ENCODE measurements around the gene ANKRD60. TPM values are rescaled to one million over a fixed set of nuclear protein-coding genes. Genes with fewer than 3 reads are reported as not detected.

ANKRD60 gene
- total RNA-seq, 1 donor from 2014 or later: not detected

- intact Hi-C loops (cut with DNase I): no loop called here
- Histone ChIP-seq H3K27ac (no peak overlapping the region), H3K9me3 (no peaks in the 10 kb centered on the region), H3K27me3 (no peaks in the 10 kb centered on the region), H3K36me3 (no peaks in the 10 kb centered on the region), H3K4me3 (no peak overlapping the region), H3K4me1 (no peaks in the 10 kb centered on the region)
- ATAC-seq (no peak), DNase-seq (no peak)
- TF ChIP-seq, protein P1, sequence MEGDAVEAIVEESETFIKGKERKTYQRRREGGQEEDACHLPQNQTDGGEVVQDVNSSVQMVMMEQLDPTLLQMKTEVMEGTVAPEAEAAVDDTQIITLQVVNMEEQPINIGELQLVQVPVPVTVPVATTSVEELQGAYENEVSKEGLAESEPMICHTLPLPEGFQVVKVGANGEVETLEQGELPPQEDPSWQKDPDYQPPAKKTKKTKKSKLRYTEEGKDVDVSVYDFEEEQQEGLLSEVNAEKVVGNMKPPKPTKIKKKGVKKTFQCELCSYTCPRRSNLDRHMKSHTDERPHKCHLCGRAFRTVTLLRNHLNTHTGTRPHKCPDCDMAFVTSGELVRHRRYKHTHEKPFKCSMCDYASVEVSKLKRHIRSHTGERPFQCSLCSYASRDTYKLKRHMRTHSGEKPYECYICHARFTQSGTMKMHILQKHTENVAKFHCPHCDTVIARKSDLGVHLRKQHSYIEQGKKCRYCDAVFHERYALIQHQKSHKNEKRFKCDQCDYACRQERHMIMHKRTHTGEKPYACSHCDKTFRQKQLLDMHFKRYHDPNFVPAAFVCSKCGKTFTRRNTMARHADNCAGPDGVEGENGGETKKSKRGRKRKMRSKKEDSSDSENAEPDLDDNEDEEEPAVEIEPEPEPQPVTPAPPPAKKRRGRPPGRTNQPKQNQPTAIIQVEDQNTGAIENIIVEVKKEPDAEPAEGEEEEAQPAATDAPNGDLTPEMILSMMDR (IDR thresholded peaks at IDR 0.05): no peak
Measured at GRCh38 chr20:58198384-58198783, 30.1 kb downstream of the ANKRD60 start.

GRCh38 chr20:58197185-58197469 is 31.3 kb downstream of the ANKRD60 start:
- no peak overlapping the region for H3K4me3 ChIP-seq
- no peak overlapping the region for H3K27ac ChIP-seq
- no peaks in the 10 kb centered on the region for H3K36me3 ChIP-seq
- ATAC-seq (no peak), DNase-seq (no peak)
- no peaks in the 10 kb centered on the region for H3K9me3 ChIP-seq
- TF ChIP-seq, protein P1 (IDR thresholded peaks at IDR 0.05): no peak
- intact Hi-C loops (cut with DNase I): no loop called here
- no peaks in the 10 kb centered on the region for H3K4me1 ChIP-seq
- no peaks in the 10 kb centered on the region for H3K27me3 ChIP-seq

DNA sequence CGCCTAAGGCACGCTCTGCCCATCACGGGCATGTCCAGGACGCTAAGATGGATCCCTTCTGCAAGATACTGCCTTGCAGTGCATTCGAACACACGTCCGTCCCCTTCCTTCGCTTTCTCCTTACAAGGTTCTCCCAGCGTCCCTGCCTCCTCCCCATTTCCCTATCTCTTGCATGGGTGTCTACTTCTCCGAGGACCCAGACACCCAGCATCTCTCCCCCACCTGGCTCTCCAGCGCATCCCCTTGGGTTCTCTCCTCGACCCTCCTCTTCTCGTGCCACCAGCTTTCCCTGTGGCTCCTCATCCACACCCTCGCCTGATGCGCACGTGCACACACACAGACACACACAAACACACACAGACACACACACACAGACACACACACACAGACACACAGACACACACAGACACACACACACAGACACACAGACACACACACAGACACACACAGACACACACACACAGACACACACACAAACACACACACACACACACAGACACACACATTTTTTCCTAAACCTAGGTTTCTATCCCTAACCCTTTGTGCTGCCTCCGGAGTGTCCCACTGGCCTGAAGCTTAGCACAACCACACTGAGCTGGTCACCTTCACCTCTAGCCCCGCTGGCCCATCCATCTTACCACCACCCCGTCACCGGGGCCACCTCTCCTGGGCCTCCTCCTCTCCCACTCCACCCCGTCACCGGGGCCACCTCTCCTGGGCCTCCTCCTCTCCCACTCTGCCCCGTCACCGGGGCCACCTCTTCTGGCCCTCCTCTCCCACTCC is 31.9 kb downstream of the ANKRD60 start:
- Histone ChIP-seq H3K27me3 (no peaks in the 10 kb centered on the region), H3K9me3 (no peaks in the 10 kb centered on the region), H3K4me1 (no peaks in the 10 kb centered on the region), H3K36me3 (no peaks in the 10 kb centered on the region), H3K27ac (no peak overlapping the region), H3K4me3 (no peak overlapping the region)
- intact Hi-C loops (cut with DNase I): no loop called here
- ATAC-seq (no peak), DNase-seq (no peak)
- TF ChIP-seq, protein P1 (IDR thresholded peaks at IDR 0.05): no peak

DNA sequence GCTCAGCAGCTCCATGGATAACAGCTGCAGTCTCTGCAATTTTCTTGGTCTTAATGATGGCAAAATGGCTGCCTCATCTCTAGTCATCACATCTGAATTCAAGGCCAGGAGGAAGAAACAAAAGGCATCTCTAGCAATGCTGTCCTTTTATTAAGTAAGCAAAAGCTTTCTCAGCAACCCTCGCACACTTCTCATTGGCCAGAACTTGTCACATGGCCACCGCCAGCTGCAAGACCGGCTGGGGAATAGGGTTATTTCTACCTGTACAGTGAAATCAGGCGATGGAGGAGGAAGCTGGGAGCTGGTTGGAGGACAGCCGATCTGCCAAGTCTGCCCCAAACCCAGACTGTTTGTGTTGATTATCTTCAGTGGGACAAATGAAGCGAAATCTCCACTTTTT is 33.4 kb downstream of the ANKRD60 start:
- Histone ChIP-seq H3K9me3 (no peaks in the 10 kb centered on the region), H3K36me3 (no peaks in the 10 kb centered on the region), H3K27me3 (no peaks in the 10 kb centered on the region), H3K4me3 (no peak overlapping the region), H3K4me1 (no peaks in the 10 kb centered on the region), H3K27ac (no peak overlapping the region)
- ATAC-seq: no peak
- intact Hi-C loops (cut with DNase I): no loop called here
- DNase-seq: no peak
- TF ChIP-seq, protein P1 (IDR thresholded peaks at IDR 0.05): no peak

- Histone ChIP-seq H3K9me3 (no peaks in the 10 kb centered on the region), H3K27ac (no peak overlapping the region), H3K4me3 (no peak overlapping the region), H3K4me1 (no peaks in the 10 kb centered on the region), H3K36me3 (no peaks in the 10 kb centered on the region), H3K27me3 (no peaks in the 10 kb centered on the region)
- no peak for ATAC-seq
- DNase-seq: no peak
- TF ChIP-seq, protein P1 (IDR thresholded peaks at IDR 0.05): no peak
- intact Hi-C loops (cut with DNase I): no loop called here
Measured at GRCh38 chr20:58194175-58194791, 34.2 kb downstream of the ANKRD60 start.

Data from upper lobe of right lung (tissue), 1 donor.